OCI-LY1 (cell line): ENCODE measurements around the gene P2RX2.

Source experiments
- CTCF ChIP-seq: fragments of 200-600 bp; sonication (generic), shearing (Covaris generic); IDR thresholded peaks from 2 replicates; pipeline ENCODE4 v1.5.1; 2017; ENCODE audit warnings: mild to moderate bottlenecking, antibody characterized with exemption, low read length, moderate library complexity, mixed read lengths
- EZH2 ChIP-seq: fragments of 200-600 bp; sonication (generic), shearing (Covaris generic); IDR thresholded peaks from 2 replicates; pipeline ENCODE4 v1.8.0; 2017; ENCODE audit warnings: borderline replicate concordance, mixed run types, mild to moderate bottlenecking, antibody characterized with exemption, low read length, moderate library complexity, mixed read lengths

GRCh38 chr12:132580701-132581292 is 37.8 kb upstream of the P2RX2 start:
- TF ChIP-seq CTCF: no peak
- TF ChIP-seq EZH2: no peak
